ENCODE measurements around the gene SCAP. TPM values are rescaled to one million over a fixed set of nuclear protein-coding genes. Genes with fewer than 3 reads are reported as not detected.

The SCAP gene
- total RNA-seq, 6 donors from 2014 or later = 65.7 to 134 (median 81.8) TPM

GRCh38 chr3:47384425-47384824 lies 91.3 kb downstream of the SCAP start:
- DNase-seq (no peak), ATAC-seq (ENCODE audit: low FRiP score in 2 of 2) (no peak)
- Histone ChIP-seq H3K4me3 (no peak overlapping the region), H3K36me3 (peaks cover 0 to 20% (median 8%) of the 10 kb centered on the region in 4 donors), H3K27ac (peak overlapping the region in 1 of 4 donors; percentile 46), H3K27me3 (no peaks in the 10 kb centered on the region), H3K4me1 (peaks cover 21 to 52% (median 29%) of the 10 kb centered on the region in 4 donors), H3K9me3 (no peaks in the 10 kb centered on the region)
- 91 to 94% methylated on average over 4 of the region's 4 CpGs for WGBS, 2 donors
- no peak for TF ChIP-seq POLR2A (IDR thresholded peaks at IDR 0.05)
- no peak for TF ChIP-seq CTCF (IDR thresholded peaks at IDR 0.05)
- TF ChIP-seq POLR2AphosphoS5 (IDR thresholded peaks at IDR 0.05) = no peak
- TF ChIP-seq EP300 (IDR thresholded peaks at IDR 0.05) = no peak

GRCh38 chr3:47381317-47382157 lies 94.2 kb downstream of the SCAP start:
- 8 to 12% methylated on average over 26 to 39 of the region's 44 CpGs for WGBS, 2 donors
- DNase-seq (peak; percentile 88 to 95), ATAC-seq (ENCODE audit: low FRiP score in 2 of 2) (peak; percentile 90 to 93)
- TF ChIP-seq POLR2AphosphoS5 (IDR thresholded peaks at IDR 0.05) (no peak), POLR2A (IDR thresholded peaks at IDR 0.05) (peak in 1 of 4 donors; percentile 66)
- Histone ChIP-seq H3K27ac (peak overlapping the region; percentile 94 to 97 (median 96)), H3K27me3 (no peaks in the 10 kb centered on the region), H3K4me1 (peaks cover 30 to 68% (median 33%) of the 10 kb centered on the region in 4 donors), H3K36me3 (peaks cover 0 to 8% (median 2%) of the 10 kb centered on the region in 4 donors), H3K4me3 (peak overlapping the region; percentile 76 to 88 (median 80)), H3K9me3 (no peaks in the 10 kb centered on the region)

- TF ChIP-seq POLR2AphosphoS5 (IDR thresholded peaks at IDR 0.05) (peak; percentile 75 to 96), POLR2A (IDR thresholded peaks at IDR 0.05) (peak; percentile 74 to 96 (median 89)), CTCF (IDR thresholded peaks at IDR 0.05) (peak in 3 of 6 experiments; percentile 2 to 23 (median 9)), EP300 (IDR thresholded peaks at IDR 0.05) (peak in 1 of 4 donors; percentile 75)
- peak; percentile 95 to 96 for ATAC-seq (ENCODE audit: low FRiP score in 2 of 2)
- peaks cover 28 to 61% (median 32%) of the 10 kb centered on the region in 4 donors for H3K4me1 ChIP-seq
Measured at GRCh38 chr3:47380601-47381316, 95.0 kb downstream of the SCAP start, which contains the start of gene PTPN23. PTPN23 (plus strand) TSS chr3:47381021; CDS start chr3:47381097, 76 bp downstream.

DNA sequence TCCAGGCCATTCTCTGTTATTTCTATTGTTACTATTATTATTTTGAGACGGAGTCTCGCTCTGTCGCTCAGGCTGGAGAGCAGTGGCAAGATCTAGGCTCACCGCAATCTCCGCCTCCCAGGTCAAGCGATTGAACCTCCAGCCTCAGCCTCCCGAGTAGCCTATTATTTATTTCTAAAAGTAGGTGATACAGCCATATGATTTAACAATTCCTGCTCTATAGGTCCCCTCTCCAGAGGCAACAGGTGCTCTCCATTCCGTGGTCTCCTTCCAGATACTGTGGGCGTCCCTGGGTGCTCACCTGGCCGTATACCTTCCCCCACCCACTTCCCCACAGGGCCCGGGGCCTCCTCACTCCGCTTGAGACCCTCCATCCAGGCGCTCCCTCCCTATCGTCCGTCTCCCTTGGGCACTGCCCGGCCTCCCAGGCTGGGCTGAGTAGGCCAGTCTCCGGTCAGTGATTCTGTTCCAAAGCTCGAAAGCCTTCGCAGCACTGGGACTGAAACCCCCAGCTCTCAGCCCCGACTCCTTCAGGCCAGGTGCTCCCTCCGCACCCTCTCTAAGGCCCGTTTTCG lies 95.6 kb downstream of the SCAP start:
- Histone ChIP-seq H3K4me1 (peaks cover 22 to 55% (median 26%) of the 10 kb centered on the region in 4 donors), H3K27me3 (no peaks in the 10 kb centered on the region), H3K9me3 (no peaks in the 10 kb centered on the region), H3K36me3 (peaks cover 0 to 3% (median 0%) of the 10 kb centered on the region in 4 donors), H3K4me3 (peak overlapping the region; percentile 69 to 81 (median 78)), H3K27ac (peak overlapping the region; percentile 94 to 97 (median 96))
- DNase-seq = no peak
- ATAC-seq (ENCODE audit: low FRiP score in 2 of 2) = peak in 1 of 2 donors; percentile 40
- no peak for TF ChIP-seq EP300 (IDR thresholded peaks at IDR 0.05)
- TF ChIP-seq CTCF (IDR thresholded peaks at IDR 0.05) = peak in 2 of 6 experiments; percentile 18 to 31
- no peak for TF ChIP-seq POLR2AphosphoS5 (IDR thresholded peaks at IDR 0.05)
- no peak for TF ChIP-seq POLR2A (IDR thresholded peaks at IDR 0.05)
- 12 to 17% methylated on average over 19 to 23 of the region's 23 CpGs for WGBS, 2 donors

More at GRCh38 chr3:47380601-47381316, 95.0 kb downstream of the SCAP start, which contains the start of gene PTPN23:
- H3K27me3 ChIP-seq = no peaks in the 10 kb centered on the region
- peak within 1 kb of the TSS; percentile 76 to 88 (median 80) for H3K4me3 ChIP-seq
- H3K27ac ChIP-seq = peak within 1 kb of the TSS; percentile 94 to 97 (median 96)
- H3K36me3 ChIP-seq = peaks cover 0 to 8% (median 2%) of the 10 kb centered on the region in 4 donors
- no peaks in the 10 kb centered on the region for H3K9me3 ChIP-seq
- WGBS, 2 donors = 0% methylated on average over 21 to 40 of the region's 61 CpGs
- peak; percentile 97 to 98 for DNase-seq
